ENCODE measurements around the gene CRP. TPM values are rescaled to one million over a fixed set of nuclear protein-coding genes. Genes with fewer than 3 reads are reported as not detected.
A peak's percentile ranks its signal among the peaks of the same experiment; 100 is the strongest.
"Not testable (repeated sequence)": the region's sequence is repeated elsewhere in the genome, so short reads cannot be mapped to it uniquely, and the experiment has no call there.

CRP gene
- total and polyA plus RNA-seq, 4 donors = not detected

GRCh38 chr1:159746666-159747065 lies 32.3 kb upstream of the CRP start:
- Histone ChIP-seq H3K4me3 (ENCODE audit: low read depth, low read length) (no peak overlapping the region), H3K9me3 (ENCODE audit: control insufficient read depth, insufficient read depth, low read length) (no peaks in the 10 kb centered on the region), H3K27me3 (ENCODE audit: control insufficient read depth, insufficient read depth, low read length) (no peaks in the 10 kb centered on the region), H3K36me3 (ENCODE audit: control insufficient read depth, insufficient read depth, low read length) (no peaks in the 10 kb centered on the region), H3K4me1 (ENCODE audit: control insufficient read depth, insufficient read depth, low read length) (no peaks in the 10 kb centered on the region), H3K27ac (ENCODE audit: low read depth, low read length) (no peak overlapping the region)
- DNase-seq (ENCODE audit: low read depth in 4 of 6, low spot score in 6 of 6) = peak in 2 of 6 donors; percentile 10 to 18
- WGBS (ENCODE audit: insufficient coverage) = no CpG with 5 or more reads among the region's 3 CpGs

- H3K9me3 ChIP-seq (ENCODE audit: control insufficient read depth, insufficient read depth, low read length) = no peaks in the 10 kb centered on the region
- no CpG with 5 or more reads among the region's 5 CpGs for WGBS (ENCODE audit: insufficient coverage)
- no peaks in the 10 kb centered on the region for H3K27me3 ChIP-seq (ENCODE audit: control insufficient read depth, insufficient read depth, low read length)
- DNase-seq (ENCODE audit: low read depth in 4 of 6, low spot score in 6 of 6) = no peak
- H3K27ac ChIP-seq (ENCODE audit: low read depth, low read length) = no peak overlapping the region
- no peaks in the 10 kb centered on the region for H3K36me3 ChIP-seq (ENCODE audit: control insufficient read depth, insufficient read depth, low read length)
- no peak overlapping the region for H3K4me3 ChIP-seq (ENCODE audit: low read depth, low read length)
- no peaks in the 10 kb centered on the region for H3K4me1 ChIP-seq (ENCODE audit: control insufficient read depth, insufficient read depth, low read length)
Observed at GRCh38 chr1:159743651-159744410, 29.4 kb upstream of the CRP start.

- H3K9me3 ChIP-seq (ENCODE audit: control insufficient read depth, insufficient read depth, low read length) = no peaks in the 10 kb centered on the region
- H3K4me1 ChIP-seq (ENCODE audit: control insufficient read depth, insufficient read depth, low read length) = no peaks in the 10 kb centered on the region
- no peak overlapping the region for H3K27ac ChIP-seq (ENCODE audit: low read depth, low read length)
- no peaks in the 10 kb centered on the region for H3K27me3 ChIP-seq (ENCODE audit: control insufficient read depth, insufficient read depth, low read length)
- no peak overlapping the region for H3K4me3 ChIP-seq (ENCODE audit: low read depth, low read length)
- H3K36me3 ChIP-seq (ENCODE audit: control insufficient read depth, insufficient read depth, low read length) = no peaks in the 10 kb centered on the region
- no CpG with 5 or more reads among the region's 4 CpGs for WGBS (ENCODE audit: insufficient coverage)
- peak in 1 of 6 donors; percentile 46 for DNase-seq (ENCODE audit: low read depth in 4 of 6, low spot score in 6 of 6)
Observed at GRCh38 chr1:159737238-159737916, 23.0 kb upstream of the CRP start.

GRCh38 chr1:159723188-159723587 lies 8.8 kb upstream of the CRP start:
- H3K27me3 ChIP-seq (ENCODE audit: control insufficient read depth, insufficient read depth, low read length); H3K9me3 ChIP-seq (ENCODE audit: control insufficient read depth, insufficient read depth, low read length); DNase-seq (ENCODE audit: low read depth in 4 of 6, low spot score in 6 of 6); H3K4me1 ChIP-seq (ENCODE audit: control insufficient read depth, insufficient read depth, low read length); H3K36me3 ChIP-seq (ENCODE audit: control insufficient read depth, insufficient read depth, low read length); H3K27ac ChIP-seq (ENCODE audit: low read depth, low read length); H3K4me3 ChIP-seq (ENCODE audit: low read depth, low read length): not testable (repeated sequence)
- WGBS (ENCODE audit: insufficient coverage) = 90% methylated on average over 2 of the region's 6 CpGs

- DNase-seq (ENCODE audit: low read depth in 4 of 6, low spot score in 6 of 6) = no peak
- Histone ChIP-seq H3K27ac (ENCODE audit: low read depth, low read length) (no peak overlapping the region), H3K36me3 (ENCODE audit: control insufficient read depth, insufficient read depth, low read length) (no peaks in the 10 kb centered on the region), H3K27me3 (ENCODE audit: control insufficient read depth, insufficient read depth, low read length) (no peaks in the 10 kb centered on the region), H3K4me1 (ENCODE audit: control insufficient read depth, insufficient read depth, low read length) (no peaks in the 10 kb centered on the region), H3K9me3 (ENCODE audit: control insufficient read depth, insufficient read depth, low read length) (peaks cover 8% of the 10 kb centered on the region), H3K4me3 (ENCODE audit: low read depth, low read length) (no peak overlapping the region)
- WGBS (ENCODE audit: insufficient coverage) = no CpG with 5 or more reads among the region's 2 CpGs
Observed at GRCh38 chr1:159719990-159720389, 5.6 kb upstream of the CRP start.

GRCh38 chr1:159715855-159716254 lies 1.5 kb upstream of the CRP start:
- Histone ChIP-seq H3K27me3 (ENCODE audit: control insufficient read depth, insufficient read depth, low read length) (no peaks in the 10 kb centered on the region), H3K27ac (ENCODE audit: low read depth, low read length) (no peak overlapping the region), H3K36me3 (ENCODE audit: control insufficient read depth, insufficient read depth, low read length) (no peaks in the 10 kb centered on the region), H3K9me3 (ENCODE audit: control insufficient read depth, insufficient read depth, low read length) (peaks cover 8% of the 10 kb centered on the region), H3K4me3 (ENCODE audit: low read depth, low read length) (no peak overlapping the region), H3K4me1 (ENCODE audit: control insufficient read depth, insufficient read depth, low read length) (no peaks in the 10 kb centered on the region)
- peak in 1 of 6 donors; percentile 51 for DNase-seq (ENCODE audit: low read depth in 4 of 6, low spot score in 6 of 6)
- no CpG with 5 or more reads among the region's 1 CpG for WGBS (ENCODE audit: insufficient coverage)

GRCh38 chr1:159712080-159712479 lies 2.3 kb downstream of the CRP start:
- DNase-seq (ENCODE audit: low read depth in 4 of 6, low spot score in 6 of 6) = no peak

GRCh38 chr1:159707472-159708260 lies 6.7 kb downstream of the CRP start:
- WGBS (ENCODE audit: insufficient coverage) = no CpG with 5 or more reads among the region's 6 CpGs
- Histone ChIP-seq H3K9me3 (ENCODE audit: control insufficient read depth, insufficient read depth, low read length) (no peaks in the 10 kb centered on the region), H3K4me1 (ENCODE audit: control insufficient read depth, insufficient read depth, low read length) (no peaks in the 10 kb centered on the region), H3K36me3 (ENCODE audit: control insufficient read depth, insufficient read depth, low read length) (no peaks in the 10 kb centered on the region), H3K4me3 (ENCODE audit: low read depth, low read length) (no peak overlapping the region), H3K27ac (ENCODE audit: low read depth, low read length) (no peak overlapping the region), H3K27me3 (ENCODE audit: control insufficient read depth, insufficient read depth, low read length) (no peaks in the 10 kb centered on the region)
- no peak for DNase-seq (ENCODE audit: low read depth in 4 of 6, low spot score in 6 of 6)

More at GRCh38 chr1:159712080-159712479, 2.3 kb downstream of the CRP start:
- H3K4me3 ChIP-seq (ENCODE audit: low read depth, low read length) = no peak overlapping the region
- no peaks in the 10 kb centered on the region for H3K36me3 ChIP-seq (ENCODE audit: control insufficient read depth, insufficient read depth, low read length)
- no peaks in the 10 kb centered on the region for H3K4me1 ChIP-seq (ENCODE audit: control insufficient read depth, insufficient read depth, low read length)
- 75% methylated on average over 1 of the region's 1 CpG for WGBS (ENCODE audit: insufficient coverage)
- no peak overlapping the region for H3K27ac ChIP-seq (ENCODE audit: low read depth, low read length)
- H3K27me3 ChIP-seq (ENCODE audit: control insufficient read depth, insufficient read depth, low read length) = no peaks in the 10 kb centered on the region
- H3K9me3 ChIP-seq (ENCODE audit: control insufficient read depth, insufficient read depth, low read length) = no peaks in the 10 kb centered on the region

- peak in 1 of 6 donors; percentile 55 for DNase-seq (ENCODE audit: low read depth in 4 of 6, low spot score in 6 of 6)
- Histone ChIP-seq H3K36me3 (ENCODE audit: control insufficient read depth, insufficient read depth, low read length) (no peaks in the 10 kb centered on the region), H3K27me3 (ENCODE audit: control insufficient read depth, insufficient read depth, low read length) (no peaks in the 10 kb centered on the region), H3K27ac (ENCODE audit: low read depth, low read length) (no peak overlapping the region), H3K4me1 (ENCODE audit: control insufficient read depth, insufficient read depth, low read length) (no peaks in the 10 kb centered on the region), H3K4me3 (ENCODE audit: low read depth, low read length) (no peak overlapping the region), H3K9me3 (ENCODE audit: control insufficient read depth, insufficient read depth, low read length) (no peaks in the 10 kb centered on the region)
- WGBS (ENCODE audit: insufficient coverage) = 80% methylated on average over 2 of the region's 3 CpGs
Observed at GRCh38 chr1:159705904-159706256, 8.5 kb downstream of the CRP start.

Data from spinal cord (tissue), 10 donors.